GM18907 (cell line): ENCODE measurements around the gene OXNAD1.

Experiments used
- ATAC-seq: cut with Tn5 transposase; IDR thresholded peaks from one replicate; pipeline ENCODE4 v1.9.1; 2021; ENCODE audit warnings: mild to moderate bottlenecking, moderate library complexity; ENCODE audit not compliant: unreplicated experiment

Gene OXNAD1, protein sequence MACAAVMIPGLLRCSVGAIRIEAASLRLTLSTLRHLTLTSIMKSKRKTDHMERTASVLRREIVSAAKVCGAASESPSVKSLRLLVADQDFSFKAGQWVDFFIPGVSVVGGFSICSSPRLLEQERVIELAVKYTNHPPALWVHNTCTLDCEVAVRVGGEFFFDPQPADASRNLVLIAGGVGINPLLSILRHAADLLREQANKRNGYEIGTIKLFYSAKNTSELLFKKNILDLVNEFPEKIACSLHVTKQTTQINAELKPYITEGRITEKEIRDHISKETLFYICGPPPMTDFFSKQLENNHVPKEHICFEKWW

GRCh38 chr3:16264708-16265454 is at the start of gene OXNAD1, which contains the start of gene DPH3:
Gene OXNAD1, plus strand, starts transcription at chr3:16265212. Its CDS starts 5,741 bp downstream, at chr3:16270953.
Gene DPH3, minus strand, starts transcription at chr3:16264943. Its CDS starts 67 bp downstream, at chr3:16264876.
- peak; percentile 99 for ATAC-seq

DNA sequence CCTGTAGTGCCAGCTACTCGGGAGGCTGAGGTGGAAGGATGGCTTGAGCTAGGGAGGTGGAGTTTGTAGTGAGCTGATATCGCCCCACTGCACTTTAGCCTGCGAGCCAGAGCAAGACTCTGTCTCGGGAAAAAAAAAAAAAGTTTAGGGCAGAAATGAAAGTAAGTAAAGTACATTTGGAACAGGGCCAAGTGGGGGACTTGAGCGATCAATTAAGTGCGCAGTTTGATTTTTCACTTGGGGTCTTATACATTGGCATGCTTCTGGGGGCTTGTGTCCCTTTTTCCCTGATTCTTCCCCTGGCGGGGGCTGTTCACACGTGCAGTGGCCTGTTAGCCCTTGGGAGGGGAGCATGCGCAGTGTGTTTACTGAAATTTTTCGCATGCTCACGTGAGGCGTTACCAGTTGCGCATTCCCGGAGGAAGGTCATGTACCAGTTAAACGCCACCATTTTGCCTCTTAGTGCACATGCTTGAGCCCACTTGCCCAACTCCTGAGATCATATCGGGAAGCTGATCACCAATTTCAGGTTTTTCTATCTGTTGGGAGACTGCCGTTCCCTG is 48.6 kb upstream of the OXNAD1 start:
- ATAC-seq: no peak

- no peak for ATAC-seq
Measured at GRCh38 chr3:16219777-16220176, 45.2 kb upstream of the OXNAD1 start.

- no peak for ATAC-seq
Measured at GRCh38 chr3:16221990-16222389, 43.0 kb upstream of the OXNAD1 start.

DNA sequence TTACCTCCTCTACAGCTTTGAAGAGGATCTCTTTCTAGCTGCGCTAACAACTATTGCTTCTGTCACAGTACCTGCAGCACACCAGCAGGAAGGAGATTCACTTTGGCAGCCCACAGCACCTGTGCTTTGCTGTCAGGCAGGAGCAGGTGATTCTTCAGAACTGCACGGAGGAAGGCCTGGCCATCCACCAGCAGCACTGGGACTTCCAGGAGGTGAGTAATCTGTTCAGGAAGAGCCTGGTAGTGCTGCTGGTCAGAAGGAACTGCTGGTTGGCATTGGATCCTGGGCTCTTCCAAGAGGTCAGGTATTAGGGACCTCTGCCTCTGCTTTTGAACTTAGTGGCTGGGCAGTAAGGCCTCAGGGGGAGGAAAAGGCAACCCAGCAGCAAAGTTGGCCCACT is 42.5 kb upstream of the OXNAD1 start:
- no peak for ATAC-seq

GRCh38 chr3:16224325-16224724 is 40.7 kb upstream of the OXNAD1 start:
- ATAC-seq: no peak

- ATAC-seq: no peak
Measured at GRCh38 chr3:16227566-16227965, 37.4 kb upstream of the OXNAD1 start.

- no peak for ATAC-seq
Measured at GRCh38 chr3:16229681-16230080, 35.3 kb upstream of the OXNAD1 start.

GRCh38 chr3:16231983-16232382 is 33.0 kb upstream of the OXNAD1 start:
- ATAC-seq: no peak

- no peak for ATAC-seq
Measured at GRCh38 chr3:16233806-16234205, 31.2 kb upstream of the OXNAD1 start.

GRCh38 chr3:16234281-16234680 is 30.7 kb upstream of the OXNAD1 start:
- ATAC-seq: no peak

DNA sequence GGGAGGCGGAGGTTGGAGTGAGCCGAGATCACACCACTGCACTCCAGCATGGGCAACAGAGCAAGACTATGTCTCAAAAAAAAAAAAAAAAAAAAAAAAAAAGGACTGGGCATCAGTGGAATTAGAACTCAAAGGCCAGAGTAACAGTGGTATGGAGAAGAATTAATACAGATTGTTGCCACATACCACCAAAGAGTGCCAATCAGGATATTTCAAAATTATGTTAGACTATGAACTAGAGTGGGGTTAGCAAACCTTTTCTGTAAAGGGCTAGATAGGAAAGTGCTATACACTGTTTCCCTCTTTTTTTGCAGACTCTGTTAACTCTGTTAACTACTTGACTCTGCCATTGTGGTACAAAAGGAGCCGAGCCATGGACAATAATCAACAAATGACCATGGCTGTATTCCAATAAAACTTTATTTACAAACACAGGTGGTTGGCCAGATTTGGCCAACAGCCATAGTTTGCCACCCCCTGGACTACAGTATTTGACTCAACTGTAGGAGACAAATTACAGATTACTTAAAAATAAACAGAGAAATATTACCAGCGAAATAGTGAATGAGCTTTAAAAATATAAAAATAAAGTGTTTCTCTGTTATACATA is 28.9 kb upstream of the OXNAD1 start:
- no peak for ATAC-seq

DNA sequence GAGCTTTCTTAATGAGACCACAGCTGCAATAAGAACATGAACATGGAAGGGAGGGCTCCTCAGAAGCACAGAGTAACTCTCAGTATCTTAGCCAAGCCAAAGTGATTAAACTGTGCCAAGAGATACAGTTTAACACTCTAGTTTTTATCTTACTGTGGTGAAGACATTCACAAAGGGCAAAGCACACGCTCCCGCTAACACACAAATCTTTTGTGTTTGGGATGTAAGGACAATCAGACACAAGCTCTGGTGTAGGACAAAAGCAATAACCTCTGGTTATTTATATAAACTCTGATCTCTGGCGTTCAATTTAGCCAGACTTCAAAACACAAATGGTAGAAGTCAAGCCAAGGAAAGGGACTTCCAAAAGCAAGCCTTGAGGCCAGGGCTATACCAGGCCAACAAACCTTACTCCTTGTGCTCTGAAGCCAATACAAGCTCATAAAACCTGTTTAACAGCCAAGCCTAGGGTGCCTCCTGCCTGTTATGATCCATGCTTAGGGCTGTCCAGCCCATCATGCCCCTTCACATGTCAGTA is 28.1 kb upstream of the OXNAD1 start:
- ATAC-seq: no peak

DNA sequence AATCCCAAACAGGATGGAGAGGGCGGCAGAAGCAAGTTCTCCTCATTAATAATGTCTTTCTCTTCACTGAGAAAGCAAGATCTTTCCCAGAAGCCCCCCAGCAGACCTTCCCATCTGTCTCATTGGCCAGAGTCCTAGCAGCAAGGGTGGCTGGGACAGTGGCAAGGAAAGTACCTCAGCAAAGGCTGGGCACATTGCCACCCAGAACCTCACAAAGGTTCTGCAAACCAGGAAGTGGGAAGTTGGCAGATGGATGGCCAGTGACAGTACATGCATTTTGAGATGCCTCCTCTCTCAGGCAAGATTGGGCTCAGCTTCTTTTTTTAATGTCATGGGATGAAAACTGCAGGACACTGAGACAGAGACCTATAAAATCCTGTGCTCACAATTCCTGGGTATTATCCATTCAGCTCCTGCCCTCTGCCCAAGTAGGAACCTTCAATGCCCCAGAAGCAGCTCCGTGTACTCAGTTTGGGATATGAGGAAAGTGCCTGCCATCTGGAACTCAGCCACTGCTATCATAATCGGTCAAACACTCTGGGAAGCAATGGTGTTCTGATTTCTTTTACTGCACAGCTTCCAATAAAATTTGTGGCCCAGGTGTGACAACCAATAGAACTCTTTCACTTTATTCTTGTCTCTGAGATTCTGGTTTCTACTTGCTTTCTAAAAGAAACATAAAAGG is 25.8 kb upstream of the OXNAD1 start:
- ATAC-seq: no peak

- ATAC-seq: no peak
Measured at GRCh38 chr3:16239780-16240179, 25.2 kb upstream of the OXNAD1 start.

GRCh38 chr3:16240229-16241023 is 24.6 kb upstream of the OXNAD1 start:
- no peak for ATAC-seq

GRCh38 chr3:16241225-16241624 is 23.8 kb upstream of the OXNAD1 start:
- no peak for ATAC-seq

GRCh38 chr3:16242177-16242576 is 22.8 kb upstream of the OXNAD1 start:
- no peak for ATAC-seq

DNA sequence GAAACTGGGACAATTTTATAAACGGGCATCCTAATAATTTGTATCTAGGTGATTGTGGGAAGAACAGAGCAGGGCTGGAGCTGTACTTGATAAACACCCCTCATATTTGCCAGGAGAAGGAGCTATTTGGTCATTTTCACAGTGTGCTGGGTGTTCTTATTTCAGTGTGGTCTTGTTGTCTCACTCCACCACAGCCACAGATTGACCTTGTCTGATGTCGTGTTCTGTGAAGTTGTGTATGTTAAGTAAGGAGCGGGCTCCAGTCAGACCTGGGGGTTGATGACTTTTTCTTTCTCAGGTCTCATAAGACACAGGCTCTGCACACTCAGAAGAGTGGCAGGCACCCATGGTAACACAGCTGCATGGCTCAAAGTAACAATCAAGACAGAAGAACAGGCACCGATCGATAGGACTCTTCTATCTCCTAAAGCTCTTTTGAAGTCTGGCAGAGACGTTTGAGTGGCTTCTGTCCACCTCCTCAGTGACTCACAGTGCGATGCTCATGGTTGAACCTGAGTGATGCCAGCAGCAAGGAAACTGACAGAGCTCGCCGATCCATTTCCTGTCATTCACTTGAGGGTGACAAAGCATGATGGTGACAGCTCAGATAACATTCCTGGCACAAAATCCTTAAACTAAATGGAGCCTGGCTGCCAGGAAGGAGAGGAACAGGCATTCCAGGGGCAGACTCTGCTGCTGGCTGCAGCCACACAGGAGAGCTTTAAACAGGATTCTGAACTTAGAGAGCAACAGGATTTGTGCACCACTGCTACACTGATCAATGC is 21.1 kb upstream of the OXNAD1 start:
- no peak for ATAC-seq
